OCI-LY7 (cell line): ENCODE measurements around the gene RIIAD1. TPM values are rescaled to one million over a fixed set of nuclear protein-coding genes. Genes with fewer than 3 reads are reported as not detected.

Experiments
- BruUV-seq: library from RNA; stranded (reverse); fragments of 400-500 nt; replicated peaks from 2 replicates; lab custom pipeline; 2021; lab: Mats Ljungman, UMichigan
- CTCF ChIA-PET: fragments of 300-600 bp; sonication (Branson Sonifier 250); formaldehyde crosslinking; loops from one replicate; lab custom pipeline; 2022; ENCODE audit warnings: antibody characterized with exemption; ENCODE audit not compliant: unreplicated experiment; lab: Charles Lee
- POLR2A ChIA-PET: fragments of 300-600 bp; sonication (Branson Sonifier 250); formaldehyde crosslinking; loops from one replicate; lab custom pipeline; 2022; ENCODE audit warnings: antibody characterized with exemption; lab: Charles Lee
- DNase-seq: peaks from one replicate; pipeline ENCODE4 v3.0.0-alpha.2; 2015; ENCODE audit warnings: low spot score
- H2AFZ ChIP-seq: fragments of 200-600 bp; sonication (generic), shearing (Covaris generic); 2 replicates; pipeline ENCODE4 v1.6.1; 2014; ENCODE audit warnings: mild to moderate bottlenecking, antibody characterized with exemption, low read length, moderate library complexity
- H3K27ac ChIP-seq: fragments of 200-600 bp; sonication (generic); 2 replicates; pipeline ENCODE4 v1.5.1; 2014; ENCODE audit warnings: mixed run types, low read depth, mild to moderate bottlenecking, moderate library complexity, low read length, inconsistent platforms; ENCODE audit not compliant: poor library complexity, severe bottlenecking
- H3K36me3 ChIP-seq: fragments of 200-600 bp; sonication (generic); 2 replicates; pipeline ENCODE4 v1.6.1; 2014; ENCODE audit warnings: mild to moderate bottlenecking, antibody characterized with exemption, low read length, moderate library complexity, mixed read lengths; ENCODE audit not compliant: insufficient read depth
- H3K4me1 ChIP-seq: fragments of 200-600 bp; sonication (generic); 2 replicates; pipeline ENCODE4 v1.5.1; 2014; ENCODE audit warnings: mild to moderate bottlenecking, low read length; ENCODE audit not compliant: insufficient read depth, poor library complexity, severe bottlenecking
- H3K4me2 ChIP-seq: fragments of 200-600 bp; sonication (generic); 2 replicates; pipeline ENCODE4 v1.6.1; 2014; ENCODE audit warnings: mild to moderate bottlenecking, low read length
- H3K4me3 ChIP-seq: fragments of 200-600 bp; sonication (generic); 2 replicates; pipeline ENCODE4 v1.5.1; 2014; ENCODE audit warnings: mild to moderate bottlenecking, low read depth, low read length; ENCODE audit not compliant: poor library complexity, severe bottlenecking
- H3K79me2 ChIP-seq: fragments of 200-600 bp; sonication (generic); 2 replicates; pipeline ENCODE4 v1.6.1; 2016; ENCODE audit warnings: low read depth, mild to moderate bottlenecking, low read length, moderate library complexity, mixed read lengths; ENCODE audit not compliant: insufficient read depth
- H3K9me2 ChIP-seq: fragments of 200-600 bp; sonication (generic); 2 replicates; pipeline ENCODE4 v1.6.1; 2016; ENCODE audit warnings: mild to moderate bottlenecking, low read length, mixed read lengths; ENCODE audit not compliant: insufficient read depth
- H3K9me3 ChIP-seq: fragments of 200-600 bp; sonication (generic); 2 replicates; pipeline ENCODE4 v1.6.1; 2014; ENCODE audit warnings: mild to moderate bottlenecking, mixed run types, low read length, mixed read lengths
- H4K20me1 ChIP-seq: fragments of 200-600 bp; sonication (generic); 2 replicates; pipeline ENCODE4 v1.6.1; 2014; ENCODE audit warnings: mild to moderate bottlenecking, antibody characterized with exemption, low read length, moderate library complexity, mixed read lengths; ENCODE audit not compliant: insufficient read depth
- EZH2phosphoT487 ChIP-seq: fragments of 200-600 bp; sonication (generic); IDR thresholded peaks from 2 replicates; pipeline ENCODE4 v1.6.1; 2018; ENCODE audit warnings: low read depth, borderline replicate concordance, mild to moderate bottlenecking, mixed run types, antibody characterized with exemption, low read length, moderate library complexity, mixed read lengths
- intact Hi-C: fragments of 100-400 bp; cut with micrococcal nuclease; formaldehyde crosslinking; loops from one replicate; pipeline ENCODE4 v1.10.0; 2022; ENCODE audit not compliant: unreplicated experiment
- total RNA-seq, 2 experiments: library from RNA; depleted of rRNA in 1 of 2; stranded (reverse); fragments of >200 nt in 1 of 2; shearing (Covaris generic) in 1 of 2; gene quantifications; 2 replicates each; pipeline ENCODE4 v1.2.3, GENCODE V29; 2014 to 2022
- TF ChIP-seq, protein P1 (sequence below): fragments of 200-600 bp; sonication (generic); conservative IDR thresholded peaks from 2 replicates; pipeline ENCODE4 v1.5.1; 2014; ENCODE audit warnings: mild to moderate bottlenecking, antibody characterized with exemption, low read length, moderate library complexity, mixed read lengths

Gene RIIAD1
- total RNA-seq, 2 experiments from 2014 or later: not detected

DNA sequence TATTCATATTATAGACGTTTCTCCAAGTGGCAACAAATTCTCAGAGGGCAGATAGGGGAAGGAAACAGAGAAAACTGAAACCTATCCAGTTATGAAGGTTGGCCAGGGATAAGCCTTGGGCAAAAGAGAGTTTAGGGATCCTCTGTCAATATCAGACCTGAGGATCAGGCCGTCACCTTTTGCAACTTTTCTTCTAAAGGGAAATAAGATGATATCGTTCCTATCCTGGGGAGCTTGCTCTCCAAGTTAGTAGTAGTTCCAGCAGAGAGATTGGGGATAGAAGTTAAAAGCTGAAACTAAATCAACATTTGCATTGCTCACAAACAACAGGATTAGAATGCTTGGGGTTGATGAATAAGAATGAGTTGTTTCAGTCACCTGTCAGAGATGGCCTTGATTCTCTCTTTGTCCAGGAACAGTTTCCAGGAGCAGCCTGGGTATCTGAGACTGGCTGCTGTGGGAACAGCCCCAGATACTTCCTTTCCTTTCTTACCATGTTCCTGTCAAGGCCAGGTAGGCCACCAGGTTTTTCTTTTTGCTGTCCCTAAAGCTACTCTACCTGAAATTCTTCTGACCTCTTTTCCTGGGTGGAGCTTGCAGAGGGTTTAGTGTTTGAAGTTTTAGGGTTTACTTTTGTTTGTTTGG is 2.5 kb downstream of the RIIAD1 start:
- ChIA-PET CTCF (no interaction called here), POLR2A (interaction anchor here (1.2 kb wide), 1 partner anchor 26 kb away, joined by 4 read pairs; no protein-coding TSS in a partner anchor)
- H3K4me3 ChIP-seq: no peak overlapping the region
- H3K36me3 ChIP-seq: no peaks in the 10 kb centered on the region
- TF ChIP-seq EZH2phosphoT487: no peak
- TF ChIP-seq, protein P1, sequence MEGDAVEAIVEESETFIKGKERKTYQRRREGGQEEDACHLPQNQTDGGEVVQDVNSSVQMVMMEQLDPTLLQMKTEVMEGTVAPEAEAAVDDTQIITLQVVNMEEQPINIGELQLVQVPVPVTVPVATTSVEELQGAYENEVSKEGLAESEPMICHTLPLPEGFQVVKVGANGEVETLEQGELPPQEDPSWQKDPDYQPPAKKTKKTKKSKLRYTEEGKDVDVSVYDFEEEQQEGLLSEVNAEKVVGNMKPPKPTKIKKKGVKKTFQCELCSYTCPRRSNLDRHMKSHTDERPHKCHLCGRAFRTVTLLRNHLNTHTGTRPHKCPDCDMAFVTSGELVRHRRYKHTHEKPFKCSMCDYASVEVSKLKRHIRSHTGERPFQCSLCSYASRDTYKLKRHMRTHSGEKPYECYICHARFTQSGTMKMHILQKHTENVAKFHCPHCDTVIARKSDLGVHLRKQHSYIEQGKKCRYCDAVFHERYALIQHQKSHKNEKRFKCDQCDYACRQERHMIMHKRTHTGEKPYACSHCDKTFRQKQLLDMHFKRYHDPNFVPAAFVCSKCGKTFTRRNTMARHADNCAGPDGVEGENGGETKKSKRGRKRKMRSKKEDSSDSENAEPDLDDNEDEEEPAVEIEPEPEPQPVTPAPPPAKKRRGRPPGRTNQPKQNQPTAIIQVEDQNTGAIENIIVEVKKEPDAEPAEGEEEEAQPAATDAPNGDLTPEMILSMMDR: no peak
- no peaks in the 10 kb centered on the region for H3K79me2 ChIP-seq
- DNase-seq: no peak
- BruUV-seq: no TSS peak
- intact Hi-C loops: loop anchor here (5.0 kb wide), 1 partner anchor 132 kb away; no protein-coding TSS in a partner anchor
- H3K4me2 ChIP-seq: no peak overlapping the region
- no peaks in the 10 kb centered on the region for H4K20me1 ChIP-seq
- H3K27ac ChIP-seq: no peak overlapping the region
- no peaks in the 10 kb centered on the region for H3K9me3 ChIP-seq
- no peak overlapping the region for H2AFZ ChIP-seq
- no peaks in the 10 kb centered on the region for H3K9me2 ChIP-seq
- peaks cover 16% of the 10 kb centered on the region for H3K4me1 ChIP-seq

DNA sequence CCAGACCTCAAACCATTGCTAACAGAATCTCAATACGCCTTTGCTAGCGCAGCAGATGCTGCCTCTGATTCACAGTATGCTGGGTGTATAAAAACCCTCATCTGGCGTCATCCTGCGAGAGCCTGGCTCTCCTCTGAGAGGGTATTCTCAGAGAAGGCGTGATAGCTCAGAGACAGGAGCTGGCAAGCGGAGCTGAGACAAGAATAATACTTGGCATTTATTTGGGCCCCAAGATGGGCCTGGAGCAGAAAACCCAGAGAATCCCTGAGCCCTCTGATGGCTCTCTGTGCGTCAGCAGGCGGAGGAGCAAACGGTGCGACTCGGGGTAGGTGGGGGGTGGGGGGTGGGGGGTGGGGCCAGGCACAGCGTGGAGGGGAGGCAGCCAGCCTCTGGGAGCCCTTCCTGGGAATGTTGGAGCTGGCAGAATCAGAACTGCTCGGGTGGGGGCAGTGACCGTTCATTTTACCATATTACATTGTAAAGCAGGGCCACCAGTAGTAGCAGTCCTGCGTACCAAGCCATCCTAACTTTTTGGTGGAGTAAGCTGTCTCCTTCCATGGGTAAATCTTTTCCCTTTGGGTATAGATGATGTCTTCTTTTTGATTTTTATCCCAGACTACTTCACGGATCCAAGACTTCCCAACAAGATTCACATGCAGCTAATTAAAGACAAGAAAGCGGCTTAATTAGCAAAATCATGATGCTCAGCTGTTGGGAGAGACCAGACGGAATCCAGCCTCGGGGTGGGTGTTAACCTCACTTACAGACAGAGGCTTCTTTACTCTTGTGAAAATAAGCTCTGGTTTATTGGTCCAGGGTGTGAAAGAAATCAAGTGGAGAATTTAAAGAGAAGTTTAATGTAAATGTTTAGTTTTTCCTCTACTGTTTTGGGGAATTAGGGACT is 7.1 kb downstream of the RIIAD1 start:
- Histone ChIP-seq H3K27ac (no peak overlapping the region), H2AFZ (no peak overlapping the region), H3K9me3 (no peaks in the 10 kb centered on the region), H3K36me3 (no peaks in the 10 kb centered on the region), H3K4me2 (no peak overlapping the region), H3K79me2 (no peaks in the 10 kb centered on the region), H3K9me2 (no peaks in the 10 kb centered on the region), H3K4me1 (no peaks in the 10 kb centered on the region), H4K20me1 (no peaks in the 10 kb centered on the region), H3K4me3 (no peak overlapping the region)
- intact Hi-C loops: no loop called here
- ChIA-PET CTCF (no interaction called here), POLR2A (interaction anchor here (0.7 kb wide), 1 partner anchor 385 kb away, joined by 3 read pairs; no protein-coding TSS in a partner anchor)
- no TSS peak for BruUV-seq
- TF ChIP-seq EZH2phosphoT487: no peak
- TF ChIP-seq, protein P1: no peak
- no peak for DNase-seq
